GM19351 (cell line): ENCODE data around the gene DNAAF8.

Experiments
- ATAC-seq: cut with Tn5 transposase; IDR thresholded peaks from one replicate; pipeline ENCODE4 v1.9.1; 2021; ENCODE audit warnings: mild to moderate bottlenecking, moderate library complexity; ENCODE audit not compliant: unreplicated experiment

Gene DNAAF8

DNA sequence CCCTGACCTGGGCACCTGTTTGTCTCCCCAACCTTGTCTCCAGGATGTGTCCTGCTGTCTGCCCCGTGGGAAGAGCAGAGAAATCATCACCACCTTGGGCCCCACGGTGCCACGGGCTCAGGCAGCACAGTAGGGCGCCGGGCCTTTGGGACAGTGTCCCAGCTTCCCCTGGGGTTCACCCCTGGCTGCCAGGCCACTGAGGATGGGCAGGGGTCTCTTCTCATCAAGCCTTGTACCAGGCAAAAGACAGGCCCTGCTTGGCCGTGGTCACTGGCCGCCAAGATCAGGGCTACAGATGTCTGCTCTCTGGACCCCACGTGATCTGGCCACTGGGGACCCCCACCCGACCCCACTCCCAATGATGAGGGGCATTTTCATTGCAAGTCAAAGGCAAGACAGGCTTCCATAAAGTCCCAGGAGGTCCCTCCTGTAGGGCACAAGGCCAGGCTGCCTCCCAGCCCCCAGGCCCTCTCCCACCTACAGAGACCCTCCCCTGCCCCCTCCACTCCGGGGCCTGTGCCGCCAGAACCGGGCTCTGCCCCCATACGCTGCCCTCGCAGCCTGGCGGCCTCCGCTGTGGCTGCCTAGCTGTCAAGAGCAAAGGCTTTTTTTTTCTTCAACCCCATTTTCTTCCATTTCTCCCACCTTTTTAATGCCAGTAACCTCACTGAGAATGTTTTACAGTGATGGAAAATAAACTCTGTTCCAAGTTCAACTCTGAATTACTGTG is 14.5 kb downstream of the DNAAF8 start:
- no peak for ATAC-seq

GRCh38 chr16:4749700-4750257 is 15.4 kb downstream of the DNAAF8 start:
- peak; percentile 37 for ATAC-seq

DNA sequence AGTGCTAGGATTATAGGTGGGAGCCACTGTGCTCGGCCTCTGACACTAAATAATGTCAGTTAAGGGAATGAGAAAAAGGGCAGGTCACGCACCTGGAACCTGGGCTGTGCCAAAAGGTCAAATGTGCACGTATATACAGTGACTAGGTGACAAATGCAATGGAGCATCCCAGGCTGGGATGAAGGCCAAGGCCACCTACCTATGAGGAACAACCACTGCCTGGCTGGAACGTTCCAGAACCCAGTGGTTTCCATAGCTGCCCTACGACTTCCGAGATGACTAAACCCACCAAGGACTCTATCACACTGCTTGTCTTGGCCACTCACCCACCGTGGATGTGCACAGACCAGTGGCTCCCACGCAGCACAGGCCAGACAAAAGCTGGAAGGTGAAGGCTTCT is 16.6 kb downstream of the DNAAF8 start:
- no peak for ATAC-seq

GRCh38 chr16:4752351-4753100 is 18.2 kb downstream of the DNAAF8 start:
- ATAC-seq, result no peak

- no peak for ATAC-seq
These were observed 18.9 kb downstream of the DNAAF8 start for GRCh38 chr16:4753227-4753626.

GRCh38 chr16:4754865-4755264 is 20.5 kb downstream of the DNAAF8 start:
- ATAC-seq, result no peak

DNA sequence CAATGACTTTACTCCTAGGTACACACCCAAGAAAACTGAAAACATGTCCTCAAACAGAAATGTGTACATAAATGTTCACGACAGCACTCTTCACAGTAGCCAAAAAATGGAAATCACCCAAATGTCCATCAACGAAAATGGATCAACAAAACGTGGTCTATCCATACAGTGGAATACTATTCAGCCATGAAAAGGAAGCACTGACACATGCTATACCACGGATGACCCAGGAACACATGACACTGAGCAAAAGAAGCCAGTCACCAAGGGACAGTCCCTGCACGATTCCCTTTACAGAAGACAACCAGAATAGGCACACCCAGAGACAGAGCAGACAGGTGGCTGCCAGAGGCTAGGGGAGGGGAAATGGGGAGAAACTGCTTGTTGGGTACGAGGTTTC is 21.4 kb downstream of the DNAAF8 start:
- no peak for ATAC-seq

GRCh38 chr16:4760221-4760910 is 26.0 kb downstream of the DNAAF8 start:
- ATAC-seq, result no peak

- no peak for ATAC-seq
These were observed 27.9 kb downstream of the DNAAF8 start for GRCh38 chr16:4762205-4762604.

GRCh38 chr16:4763791-4764190 is 29.5 kb downstream of the DNAAF8 start:
- no peak for ATAC-seq

GRCh38 chr16:4765511-4766474 is 31.5 kb downstream of the DNAAF8 start:
- ATAC-seq, result no peak

DNA sequence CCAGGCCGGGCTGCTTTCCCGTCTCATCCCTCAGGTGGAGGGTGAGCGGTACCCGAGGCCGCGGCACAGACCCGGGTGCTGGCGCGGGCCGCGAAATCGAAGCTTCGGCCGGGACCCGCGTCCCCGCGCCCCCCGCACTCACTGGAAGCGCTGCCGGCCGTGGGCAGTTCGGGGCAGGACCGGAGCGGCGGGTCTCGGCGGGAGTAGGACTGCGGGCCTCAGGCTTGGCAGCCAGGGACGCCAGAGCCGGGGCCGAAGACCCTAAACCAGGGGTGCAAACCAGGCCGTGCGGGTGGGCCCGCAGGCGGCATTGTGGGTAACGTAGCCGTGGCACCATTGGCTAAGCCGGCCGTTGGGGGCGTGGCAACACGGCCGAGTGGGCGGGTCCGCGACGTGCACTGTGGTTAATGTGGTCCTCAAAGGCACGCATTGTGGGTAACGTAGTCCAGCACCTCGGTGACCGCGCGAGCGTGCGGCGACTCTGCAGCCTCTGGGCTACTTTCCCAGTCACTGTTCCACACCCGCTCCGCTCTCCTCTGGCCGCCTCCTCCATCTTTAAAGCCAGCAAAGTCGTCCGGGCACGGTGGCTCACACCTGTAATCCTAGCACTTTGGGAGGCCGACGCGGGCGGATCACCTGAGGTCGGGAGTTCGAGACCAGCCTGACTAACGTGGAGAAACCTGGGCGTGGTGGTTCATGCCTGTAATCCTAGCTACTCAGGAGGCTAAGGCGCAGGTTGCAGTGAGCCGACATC is 32.7 kb downstream of the DNAAF8 start, which contains the start of gene ZNF500:
TSS of gene ZNF500 (minus strand) at position 288 of the 754 bp plus-strand sequence. CDS start 1,184 bp downstream, outside the sequence.
- ATAC-seq, result peak; percentile 83

DNA sequence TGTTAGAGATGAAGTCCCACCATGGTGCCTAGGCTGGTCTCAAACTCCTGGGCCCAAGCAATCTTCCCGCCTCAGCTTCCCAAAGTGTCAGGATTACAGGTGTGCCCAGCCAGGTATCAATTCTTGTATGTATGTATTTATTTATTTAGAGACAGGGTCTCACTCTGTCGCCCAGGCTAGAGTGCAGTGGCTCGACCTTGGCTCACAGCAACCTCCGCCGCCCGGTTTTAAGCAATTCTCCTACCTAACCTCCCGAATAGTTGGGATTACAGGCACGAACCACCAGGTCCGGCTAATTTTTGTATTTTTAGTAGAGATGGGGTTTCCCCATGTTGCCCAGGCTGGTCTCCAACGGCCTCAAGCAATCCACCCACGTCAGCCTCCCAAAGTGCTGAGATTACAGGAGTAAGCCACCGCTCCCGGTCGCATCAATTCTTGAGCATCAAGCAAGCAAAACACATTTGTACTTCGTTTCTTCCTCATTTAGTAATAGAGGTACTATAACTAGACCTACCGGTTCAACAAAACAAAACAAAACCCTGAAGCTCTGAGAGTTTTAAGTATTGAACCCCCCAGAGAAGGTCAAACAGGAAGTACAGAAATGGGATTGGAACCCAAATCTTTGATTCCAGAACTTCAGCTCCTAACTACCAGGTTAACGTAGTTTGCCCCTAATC is 33.7 kb downstream of the DNAAF8 start:
- ATAC-seq, result no peak

DNA sequence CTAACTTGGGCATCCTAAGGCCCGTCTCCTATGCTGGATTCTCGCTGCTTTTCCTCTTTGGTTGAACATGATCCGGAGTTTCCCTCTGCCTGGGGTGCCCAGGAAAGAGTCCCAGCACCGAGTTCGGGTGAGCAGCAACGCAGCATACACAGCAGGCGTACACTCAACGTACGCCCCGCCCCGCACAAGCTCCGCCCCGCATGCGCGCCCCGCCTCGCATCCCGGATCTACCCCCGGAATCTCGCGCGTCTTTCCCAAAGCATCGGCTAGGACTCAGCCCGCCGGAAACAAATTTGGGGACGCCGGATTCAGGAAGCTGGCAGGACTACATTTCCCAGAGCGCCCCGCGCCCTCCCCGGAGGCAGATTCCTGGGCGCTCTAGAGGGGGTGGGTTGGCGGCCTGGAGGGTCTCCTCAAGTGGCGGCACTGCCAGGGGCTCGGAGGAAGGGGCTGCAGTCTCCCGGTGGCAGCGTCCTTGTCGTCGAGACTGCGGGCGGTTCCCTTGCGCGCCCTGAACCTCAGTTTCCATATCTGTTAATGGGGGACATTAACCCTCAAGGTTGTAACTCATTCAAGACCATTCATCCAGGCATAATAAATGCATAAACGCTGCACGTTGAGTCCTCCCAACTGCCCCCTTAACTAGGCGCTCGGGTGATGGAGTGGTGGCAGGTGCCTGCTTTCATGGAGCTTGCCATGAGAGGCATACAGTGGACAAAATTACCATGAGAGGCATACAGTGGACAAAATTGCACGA is 34.4 kb downstream of the DNAAF8 start:
- ATAC-seq, result peak; percentile 60

DNA sequence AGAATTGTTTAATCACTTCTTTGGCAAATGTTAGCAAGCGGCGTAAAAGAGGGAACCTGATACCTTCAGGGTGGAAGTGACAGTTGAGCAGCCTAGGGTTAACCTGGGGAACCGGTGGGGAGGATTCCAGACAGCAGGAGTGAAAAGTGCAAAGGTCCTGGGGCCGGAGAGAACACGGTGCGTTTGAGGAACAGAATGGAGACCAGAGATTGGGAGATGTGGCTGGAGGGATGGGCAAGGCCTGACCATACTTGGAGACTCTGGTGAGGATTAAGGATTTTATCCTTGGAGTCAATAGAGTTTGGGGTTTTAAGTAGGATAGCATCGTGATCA is 34.9 kb downstream of the DNAAF8 start:
- no peak for ATAC-seq

GRCh38 chr16:4771646-4772045 is 37.3 kb downstream of the DNAAF8 start:
- ATAC-seq, result no peak

DNA sequence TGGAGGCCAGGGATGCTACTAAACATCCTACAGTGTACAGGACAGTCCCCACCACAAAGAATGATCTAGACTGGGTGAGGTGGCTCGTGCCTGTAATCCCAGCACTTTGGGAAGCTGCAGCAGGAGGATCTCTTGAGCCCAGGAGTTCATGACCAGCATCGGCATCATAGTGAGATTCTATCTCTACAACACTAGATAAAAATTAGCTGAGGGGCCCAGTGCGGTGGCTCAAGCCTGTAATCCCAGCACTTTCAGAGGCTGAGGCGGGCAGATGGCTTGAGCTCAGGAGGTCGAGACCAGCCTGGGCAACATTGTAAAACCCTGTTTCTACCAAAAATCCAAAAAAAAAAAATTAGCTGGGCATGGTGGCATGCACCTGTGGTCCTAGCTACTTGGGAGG is 38.0 kb downstream of the DNAAF8 start:
- ATAC-seq, result no peak

- ATAC-seq, result no peak
These were observed 40.7 kb downstream of the DNAAF8 start for GRCh38 chr16:4775005-4775404.
